ENCODE data around the gene YTHDC2.
A peak's percentile ranks its signal among the peaks of the same experiment; 100 is the strongest.

The YTHDC2 gene

DNA sequence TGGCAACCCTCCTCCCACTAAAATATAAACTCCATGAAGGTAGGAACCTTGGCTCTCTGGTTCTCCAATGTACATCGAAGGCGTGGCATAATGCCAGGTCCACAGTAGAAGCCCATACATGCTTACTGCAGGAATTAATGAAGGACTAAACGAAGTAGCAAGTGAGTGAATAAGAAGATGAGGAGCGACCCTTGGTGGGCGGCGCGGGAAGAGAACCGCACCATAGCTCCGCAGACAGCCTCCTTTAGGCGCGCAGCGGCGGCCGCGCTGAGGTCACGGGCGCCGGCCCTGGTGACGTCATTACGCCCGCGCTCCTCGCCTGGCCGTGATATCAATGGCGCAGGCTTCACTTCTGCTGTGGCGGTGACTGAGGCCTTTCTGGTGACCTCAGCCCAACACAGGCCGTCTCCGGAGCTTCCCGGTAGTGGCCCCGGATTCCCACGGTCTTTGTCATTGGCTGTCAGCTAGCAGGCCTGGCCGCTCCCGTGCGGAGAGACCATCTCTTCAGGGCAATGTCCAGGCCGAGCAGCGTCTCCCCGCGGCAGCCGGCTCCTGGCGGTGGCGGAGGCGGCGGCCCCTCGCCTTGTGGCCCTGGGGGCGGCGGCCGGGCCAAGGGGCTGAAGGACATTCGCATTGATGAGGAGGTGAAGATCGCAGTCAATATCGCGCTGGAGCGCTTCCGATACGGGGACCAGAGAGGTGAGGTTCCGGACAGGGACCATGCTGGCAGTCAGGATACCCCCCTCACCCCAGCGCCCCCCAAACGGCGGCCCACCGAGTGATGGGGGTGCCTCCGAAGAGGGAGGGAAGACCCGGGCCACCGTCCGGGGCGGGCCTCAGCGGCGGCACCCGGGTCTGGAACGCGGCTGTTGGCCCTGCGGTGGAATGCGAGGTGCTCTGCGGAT lies at the start of gene YTHDC2:
Gene YTHDC2, plus strand, starts transcription at position 311 of the 905 bp plus-strand sequence. Its CDS starts 202 bp downstream, at position 513.
- peak; percentile 86 for DNase-seq (ENCODE audit: low spot score)

DNA sequence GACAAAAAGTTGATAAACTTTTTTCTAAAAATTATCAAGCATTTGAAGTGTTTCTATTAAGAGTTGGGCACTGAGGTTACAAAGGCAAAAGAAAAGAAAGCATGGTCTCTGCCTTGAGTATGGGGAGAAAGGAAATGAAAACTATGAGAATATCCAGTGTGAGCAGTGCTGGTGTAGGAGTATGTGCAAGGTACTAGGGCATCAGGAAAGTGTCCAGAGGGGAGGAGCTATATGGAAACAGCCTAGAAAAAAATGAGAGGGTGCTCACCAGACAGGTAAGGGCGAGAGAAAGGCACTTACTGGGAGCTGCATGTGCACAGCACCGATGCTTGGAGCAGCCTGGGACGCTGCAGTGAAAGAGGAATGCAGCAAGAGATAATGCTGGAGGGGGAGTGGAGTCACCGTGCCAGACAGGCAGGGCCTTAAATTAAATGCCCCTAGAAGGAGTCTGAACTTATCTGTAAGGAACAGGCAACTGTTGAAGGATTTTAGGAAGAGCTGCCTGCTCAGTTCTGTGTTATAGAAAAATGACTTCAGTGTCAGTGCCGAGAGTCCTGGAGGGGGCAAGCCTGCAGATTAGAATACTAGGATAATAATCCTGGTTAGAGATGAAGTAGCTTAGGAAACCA lies 39.3 kb upstream of the YTHDC2 start:
- DNase-seq (ENCODE audit: low spot score): no peak

DNA sequence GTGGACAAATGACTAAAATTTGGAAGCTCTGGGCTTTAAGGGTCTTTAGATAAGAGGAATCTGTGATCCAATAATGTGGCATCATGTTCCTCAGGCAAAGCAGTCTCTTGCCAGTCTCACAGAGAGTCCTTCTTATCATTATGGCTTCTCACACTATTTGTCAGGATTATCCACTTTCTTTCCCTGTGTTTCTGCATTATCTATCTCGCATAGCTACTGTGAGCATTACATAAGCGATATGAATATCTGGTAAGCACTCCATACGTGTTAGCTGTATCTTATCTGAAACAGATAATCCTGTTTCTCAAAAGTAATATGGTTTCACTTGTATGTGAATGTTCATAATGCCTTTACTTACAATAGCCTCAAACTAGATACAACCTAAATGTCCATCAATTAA lies 34.8 kb upstream of the YTHDC2 start:
- DNase-seq (ENCODE audit: low spot score): no peak

DNA sequence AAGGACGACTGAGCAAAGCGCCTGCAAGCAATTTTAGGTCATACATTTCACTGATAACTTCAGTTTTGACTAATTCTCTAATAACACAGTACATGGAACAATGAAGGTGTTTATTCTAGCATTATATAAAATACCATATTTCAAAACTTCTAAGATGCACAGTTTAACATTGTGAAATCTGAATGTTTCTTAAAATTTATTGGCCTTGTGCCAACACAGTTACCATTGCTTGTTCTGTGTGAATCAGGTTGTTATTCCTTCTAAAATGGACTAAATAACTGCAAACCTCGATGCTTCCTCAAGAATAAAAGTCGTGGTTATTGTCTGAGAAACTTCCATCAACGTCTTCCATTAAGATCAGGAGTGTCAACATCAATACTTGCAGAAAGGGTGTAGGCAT lies 33.3 kb upstream of the YTHDC2 start:
- no peak for DNase-seq (ENCODE audit: low spot score)

DNA sequence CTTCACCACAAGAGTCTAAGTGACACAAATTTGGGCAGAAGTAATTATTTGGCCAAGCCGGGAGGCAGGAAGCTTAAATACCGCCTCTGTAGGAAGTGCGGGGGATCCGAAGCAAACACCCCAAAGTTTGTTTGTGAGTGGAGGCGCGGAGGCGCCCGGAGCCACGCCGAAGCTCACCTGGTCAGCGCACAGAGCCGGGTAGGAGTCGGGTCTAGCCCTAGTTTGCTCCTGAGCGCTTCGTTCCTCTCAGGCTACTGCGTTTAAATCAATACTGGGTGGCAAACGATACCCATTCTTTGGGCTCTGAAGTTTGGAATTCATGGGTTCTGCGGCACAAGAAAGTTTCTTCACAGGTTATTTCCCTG lies 26.1 kb upstream of the YTHDC2 start:
- DNase-seq (ENCODE audit: low spot score): peak; percentile 10

DNA sequence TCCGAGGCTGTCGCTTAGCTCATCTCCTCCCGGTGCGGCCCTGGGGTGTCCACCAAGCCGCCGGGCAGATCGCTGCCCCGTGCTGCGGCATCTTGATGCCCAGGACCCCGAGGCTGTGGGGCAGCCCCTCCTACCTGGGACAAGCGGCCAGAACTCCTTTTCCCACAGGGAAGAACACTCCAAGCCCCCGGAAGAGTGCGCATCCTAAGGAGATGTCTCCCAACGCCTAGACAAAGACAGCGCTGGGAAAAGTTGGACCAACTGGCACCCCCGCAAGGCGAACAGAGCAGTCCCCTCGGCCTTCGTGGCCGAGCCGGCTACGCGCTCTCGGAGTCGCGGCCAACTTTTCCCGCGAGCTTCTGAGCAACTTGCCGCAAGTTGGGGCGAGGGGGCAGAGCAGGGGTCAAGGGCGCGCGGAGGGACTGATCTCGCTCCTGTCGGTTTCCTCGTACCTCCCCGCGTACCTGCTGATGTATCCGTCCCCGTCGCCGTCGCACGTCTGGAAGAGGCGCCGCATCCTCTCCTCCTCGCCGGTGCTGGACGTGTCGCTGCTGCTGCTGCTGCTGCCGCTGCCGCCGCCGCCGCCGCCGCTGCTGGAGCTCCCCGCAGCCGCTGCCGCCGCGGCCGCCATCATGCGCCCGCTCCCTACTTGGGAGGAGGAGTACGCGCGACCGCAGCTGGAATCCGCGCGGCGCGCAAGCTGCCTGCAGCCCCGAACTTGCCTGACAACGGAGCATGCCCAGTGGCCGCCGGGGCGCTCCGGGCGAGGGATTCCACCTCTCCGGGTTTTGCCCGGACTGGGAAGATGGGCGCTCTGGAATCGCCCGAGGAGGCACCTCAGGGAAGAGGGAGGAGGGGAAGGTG lies 25.5 kb upstream of the YTHDC2 start, which contains the start of gene MCC:
Gene MCC, minus strand, starts transcription at position 673 of the 864 bp plus-strand sequence.
- DNase-seq (ENCODE audit: low spot score): peak; percentile 95

DNA sequence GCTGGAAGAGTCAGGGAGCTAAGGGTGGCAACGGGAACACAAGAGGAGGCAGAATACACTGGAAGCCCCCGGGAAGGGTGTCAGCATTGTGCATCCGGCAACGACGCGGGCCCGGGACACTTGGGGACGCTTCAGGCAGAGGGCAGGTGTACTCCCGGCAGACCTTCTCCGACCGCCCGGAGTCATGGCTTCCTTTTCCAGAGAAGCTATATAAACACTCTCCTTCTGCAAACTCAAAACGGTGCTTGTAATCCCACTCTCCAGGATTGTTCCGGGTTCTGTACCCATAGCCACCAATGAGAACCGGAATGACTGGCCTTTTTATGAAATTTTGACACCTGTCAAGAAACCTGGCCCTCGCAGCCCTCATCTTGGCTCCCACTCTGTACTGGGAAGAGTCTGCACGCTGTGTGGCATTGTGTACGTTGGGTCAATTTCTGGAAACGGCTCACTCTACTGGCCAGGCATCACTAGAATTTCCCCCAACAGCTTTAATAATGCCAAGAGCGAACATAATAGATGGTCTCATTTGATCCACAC lies 24.8 kb upstream of the YTHDC2 start:
- no peak for DNase-seq (ENCODE audit: low spot score)

DNA sequence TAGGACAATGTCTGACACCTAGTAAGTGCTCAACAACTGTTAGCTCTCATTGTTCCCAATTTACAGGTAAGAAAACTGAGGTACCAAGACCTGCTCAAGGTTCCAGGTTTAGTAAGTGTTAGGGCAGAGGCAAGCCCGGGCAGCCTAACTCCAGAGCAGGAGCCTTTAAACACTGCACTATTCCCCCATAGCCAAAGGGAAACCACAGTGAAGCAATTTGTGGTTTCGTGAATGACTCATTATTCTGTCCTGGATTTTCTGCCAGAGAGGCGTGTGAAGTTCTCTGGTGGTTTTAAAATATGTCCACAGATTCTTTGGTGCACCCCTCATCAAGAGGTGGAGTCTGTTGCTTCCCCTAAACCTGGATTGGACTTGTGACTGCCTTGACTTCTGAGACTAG lies 24.2 kb upstream of the YTHDC2 start:
- peak; percentile 89 for DNase-seq (ENCODE audit: low spot score)

DNA sequence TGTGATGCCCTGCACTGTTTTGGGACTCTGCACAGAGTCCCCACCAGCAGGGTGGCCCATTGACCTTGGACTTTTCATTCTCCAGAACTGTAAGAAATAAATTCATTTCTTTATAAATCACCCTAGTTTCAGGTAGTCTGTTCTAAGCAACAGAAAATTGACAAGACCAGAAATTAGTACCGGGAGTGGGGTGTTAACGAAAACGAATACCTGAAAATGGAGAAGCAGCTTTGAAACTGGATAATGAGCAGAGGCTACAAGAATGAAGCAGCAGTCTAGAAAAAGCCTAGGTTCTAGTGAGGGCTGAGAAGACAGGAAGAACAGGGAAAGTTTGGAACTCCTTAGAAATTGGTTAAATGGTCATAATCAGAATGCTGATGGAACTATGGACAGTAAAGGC lies 23.2 kb upstream of the YTHDC2 start:
- DNase-seq (ENCODE audit: low spot score): no peak

DNA sequence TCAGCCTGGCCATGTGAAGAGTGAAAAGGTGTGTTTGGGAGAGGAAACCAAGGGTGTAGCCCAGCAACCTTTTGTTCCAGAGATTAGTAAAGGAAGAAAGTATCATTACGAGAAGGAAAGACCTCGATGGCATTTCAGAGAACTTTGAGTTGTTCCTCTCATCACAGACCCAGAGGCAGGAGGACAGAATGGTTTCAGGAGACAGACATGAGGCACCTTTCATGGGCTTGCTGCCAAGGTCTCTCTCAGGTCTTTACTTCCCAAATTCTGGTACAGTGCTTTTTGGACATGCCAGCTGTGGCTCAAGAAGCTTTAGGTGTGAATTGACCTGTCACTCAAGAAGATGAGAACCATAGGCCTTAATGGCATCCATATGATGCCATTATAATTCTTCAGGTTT lies 22.5 kb upstream of the YTHDC2 start:
- DNase-seq (ENCODE audit: low spot score): no peak

DNA sequence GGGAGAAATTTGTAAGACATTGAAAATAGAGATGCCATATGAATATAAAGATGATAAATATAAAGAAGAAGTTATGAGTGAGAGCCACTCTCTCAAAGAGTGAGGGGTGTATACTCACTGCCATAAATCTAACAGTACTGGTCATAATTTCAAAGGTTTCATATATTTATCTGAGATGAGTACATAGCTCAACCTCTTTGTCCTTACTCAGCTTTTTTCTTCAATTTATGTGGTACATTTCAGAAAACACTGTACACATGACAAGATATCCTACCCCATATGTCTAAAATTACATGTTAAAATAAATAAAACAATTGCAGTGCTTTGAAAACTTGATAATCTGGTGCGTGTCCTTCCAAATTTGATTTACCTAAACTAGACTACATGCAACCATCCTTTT lies 20.0 kb upstream of the YTHDC2 start:
- no peak for DNase-seq (ENCODE audit: low spot score)

DNA sequence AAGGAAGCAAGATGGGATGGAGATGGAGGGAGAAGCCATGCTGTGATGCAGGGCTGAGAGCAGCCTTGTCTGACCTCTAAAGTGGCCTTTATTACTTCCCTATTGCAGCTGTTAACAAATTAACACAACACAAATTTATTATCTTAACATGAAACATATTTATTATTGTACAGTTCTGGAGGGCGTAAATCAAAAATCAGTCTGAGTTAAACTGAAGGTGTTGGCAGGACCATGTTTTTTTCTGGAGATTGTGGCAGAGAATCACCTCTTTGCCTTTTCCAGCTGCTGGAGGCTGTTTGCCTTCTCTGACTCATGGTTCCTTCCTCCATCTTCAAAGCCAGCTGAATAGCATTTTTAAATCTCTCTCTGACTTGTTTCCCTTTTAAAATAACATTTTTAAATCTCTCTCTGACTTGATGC lies 18.1 kb upstream of the YTHDC2 start:
- DNase-seq (ENCODE audit: low spot score): no peak

DNA sequence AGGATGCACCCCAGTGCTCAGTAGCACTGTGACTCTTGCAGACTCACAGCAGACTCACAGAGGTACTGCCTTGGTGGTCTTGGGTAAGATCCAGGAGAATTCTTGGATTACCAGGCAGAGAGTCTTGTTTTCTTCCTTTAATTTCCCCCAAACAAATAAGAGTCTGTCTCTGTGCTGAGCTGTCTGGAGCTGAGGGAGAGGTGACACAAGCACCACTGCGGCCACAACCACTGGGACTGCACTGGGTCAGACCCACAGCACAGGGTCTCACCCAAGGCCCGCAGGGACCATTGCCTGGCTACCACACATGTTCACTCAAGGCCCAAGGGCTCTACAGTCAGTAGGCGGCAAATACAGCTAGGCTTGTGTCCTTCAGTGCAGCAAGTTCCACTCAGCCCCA lies 11.4 kb upstream of the YTHDC2 start:
- DNase-seq (ENCODE audit: low spot score): no peak

DNA sequence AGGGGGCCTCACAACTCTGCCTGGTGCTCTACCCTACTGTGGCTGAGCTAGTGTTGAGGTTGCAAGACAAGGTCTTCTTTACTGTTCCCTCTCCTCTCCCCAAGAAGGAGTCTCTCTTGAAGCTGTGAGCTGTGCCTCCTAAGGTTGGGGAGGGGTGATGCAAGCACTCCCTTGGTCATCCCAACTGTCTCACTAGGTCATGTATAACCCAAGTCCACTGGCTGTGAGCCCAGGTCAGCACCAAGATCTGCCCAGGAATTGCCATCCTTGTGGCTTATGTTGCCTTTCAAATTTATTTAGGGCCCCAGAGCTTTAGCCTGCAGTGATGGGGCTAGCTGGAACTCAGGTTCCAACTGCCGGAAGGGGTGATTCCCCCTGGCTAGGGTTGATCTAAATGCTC lies 10.3 kb upstream of the YTHDC2 start:
- DNase-seq (ENCODE audit: low spot score): no peak

DNA sequence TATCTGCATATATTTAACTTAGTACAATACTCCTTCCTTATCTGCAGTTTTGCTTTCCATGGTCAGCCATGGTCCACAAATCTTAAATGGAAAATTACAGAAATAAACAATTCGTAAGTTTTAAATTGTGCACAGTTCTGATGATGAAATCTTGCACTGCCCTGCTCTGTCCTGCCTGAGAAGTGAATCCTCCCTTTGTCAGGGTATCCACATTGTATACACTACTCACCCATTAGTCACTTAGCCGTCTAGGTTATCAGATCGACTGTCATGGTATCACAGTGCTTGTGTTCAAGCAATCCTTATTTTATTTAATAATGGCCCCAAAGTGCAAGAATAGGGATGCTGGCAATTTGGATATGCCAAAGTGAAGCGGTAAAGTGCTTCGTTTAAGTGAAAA lies 8.3 kb upstream of the YTHDC2 start:
- no peak for DNase-seq (ENCODE audit: low spot score)

DNA sequence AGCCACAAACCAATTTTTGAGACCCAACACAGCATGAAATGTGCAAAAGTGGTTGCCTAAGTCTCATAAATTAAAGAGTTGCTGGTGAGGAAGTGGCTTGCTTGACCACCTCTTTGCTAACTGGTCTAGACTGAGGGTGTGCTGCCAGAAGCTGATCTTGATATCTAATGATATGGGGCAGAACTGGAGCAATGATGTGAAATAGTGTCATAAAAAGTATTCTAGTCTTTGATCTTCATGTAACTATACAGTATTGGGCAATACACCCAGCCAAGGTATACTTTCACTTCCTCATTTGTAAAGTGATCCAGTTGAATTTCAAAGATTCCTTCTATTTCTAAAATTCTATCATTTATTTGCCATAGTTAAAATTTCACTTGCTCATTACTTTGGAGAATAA lies 5.9 kb upstream of the YTHDC2 start:
- no peak for DNase-seq (ENCODE audit: low spot score)

DNA sequence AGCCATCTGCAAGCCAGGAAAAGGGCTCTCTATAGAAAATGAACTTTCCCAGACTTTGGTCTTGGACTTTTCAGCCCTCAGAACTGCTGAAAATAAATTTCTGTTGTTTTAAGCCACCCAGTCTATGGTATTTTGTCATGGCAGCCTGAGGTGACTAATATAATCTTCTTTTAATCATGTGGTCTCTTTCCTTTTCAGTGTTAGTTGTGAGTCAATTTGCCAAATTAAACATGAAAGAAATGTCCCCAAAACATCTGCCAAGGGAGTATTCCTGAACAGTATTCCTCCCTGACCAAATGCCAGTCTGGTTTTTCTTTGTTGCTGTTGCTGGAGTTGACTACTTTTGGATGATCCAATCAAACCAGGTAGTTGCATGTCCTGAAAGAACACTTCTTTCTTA lies 4.7 kb upstream of the YTHDC2 start:
- DNase-seq (ENCODE audit: low spot score): no peak

DNA sequence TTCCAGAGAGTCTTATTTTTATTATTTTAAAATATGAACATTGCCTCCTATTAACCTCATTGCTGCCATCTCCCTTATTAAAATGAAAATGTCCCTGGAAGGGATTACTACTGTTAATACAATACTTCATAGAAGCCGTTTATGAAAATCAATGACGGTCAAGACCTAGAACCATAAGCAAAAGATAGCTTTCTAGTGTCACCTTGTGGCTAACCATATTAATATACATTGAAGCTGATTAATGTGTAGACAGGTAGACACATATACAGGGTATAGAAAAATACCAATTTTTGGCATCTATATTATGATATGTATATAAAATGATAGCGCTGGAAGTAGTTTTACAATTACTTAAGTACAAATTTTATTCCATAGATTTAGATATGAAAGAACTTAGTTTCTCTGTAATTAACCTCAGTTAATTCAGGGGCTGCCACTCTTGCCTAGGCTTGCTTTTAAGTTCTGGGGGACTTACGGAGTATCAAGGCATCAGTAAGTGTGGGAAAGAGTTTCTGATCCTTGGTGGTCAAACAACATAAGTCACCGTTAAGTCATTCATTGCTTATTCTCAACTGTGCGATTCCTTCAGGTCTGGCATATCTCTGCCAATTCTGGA lies 2.5 kb upstream of the YTHDC2 start:
- DNase-seq (ENCODE audit: low spot score): peak; percentile 14

DNA sequence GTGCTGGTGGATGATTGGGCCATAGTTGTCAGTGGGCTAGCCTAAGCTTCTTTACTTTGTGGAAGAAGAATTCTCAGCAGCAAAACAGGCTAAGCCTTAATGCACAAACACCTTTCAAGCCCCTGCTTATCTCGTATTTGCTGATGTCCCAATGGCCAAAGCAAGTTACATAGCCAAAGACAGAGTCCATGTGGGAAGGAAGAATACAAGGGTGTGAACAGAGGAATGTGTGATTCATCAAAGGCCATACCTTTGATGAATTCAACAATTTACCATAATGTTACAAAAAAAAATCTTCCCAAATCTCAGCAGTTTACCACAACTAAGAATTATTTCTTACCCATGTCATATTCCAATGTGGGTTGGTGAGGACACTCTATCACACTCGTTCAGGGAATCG lies 1.2 kb upstream of the YTHDC2 start:
- no peak for DNase-seq (ENCODE audit: low spot score)

DNA sequence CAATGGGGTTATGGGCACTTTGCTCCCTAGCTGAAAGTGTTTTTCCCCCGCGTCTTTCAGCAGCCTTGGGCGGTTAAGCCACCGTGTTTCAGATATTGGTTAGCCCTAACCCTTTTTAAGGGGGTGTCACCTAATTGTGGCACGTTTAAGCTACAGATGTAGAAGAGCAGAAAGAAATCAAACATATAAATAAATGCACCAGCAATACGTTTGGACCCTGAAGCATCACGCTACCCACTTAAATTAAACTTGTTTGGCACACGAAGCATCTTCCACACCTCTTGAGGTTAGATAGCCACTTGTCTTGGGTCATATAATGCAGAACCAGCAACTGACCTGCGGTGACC lies 768 bp downstream of the YTHDC2 start:
- no peak for DNase-seq (ENCODE audit: low spot score)

DNA sequence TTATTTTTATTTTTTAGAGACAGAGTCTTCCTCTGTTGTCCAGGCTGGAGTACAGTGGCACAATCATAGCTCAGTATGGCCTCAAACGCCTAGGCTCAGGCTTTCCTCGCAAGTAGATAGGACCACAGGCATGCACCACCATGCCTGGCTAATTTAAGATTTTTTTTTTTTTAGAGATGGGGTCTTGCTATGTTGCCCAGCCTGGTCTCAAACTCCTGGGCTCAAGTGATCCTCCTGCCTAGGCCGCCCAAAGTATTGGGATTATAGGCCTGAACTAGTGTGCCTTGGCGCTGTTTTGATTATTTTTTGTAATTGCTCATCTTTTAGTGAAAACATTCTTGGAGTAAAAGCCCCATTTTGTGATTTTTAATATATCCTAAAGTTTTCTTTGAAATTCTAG lies 5.4 kb downstream of the YTHDC2 start:
- no peak for DNase-seq (ENCODE audit: low spot score)

DNA sequence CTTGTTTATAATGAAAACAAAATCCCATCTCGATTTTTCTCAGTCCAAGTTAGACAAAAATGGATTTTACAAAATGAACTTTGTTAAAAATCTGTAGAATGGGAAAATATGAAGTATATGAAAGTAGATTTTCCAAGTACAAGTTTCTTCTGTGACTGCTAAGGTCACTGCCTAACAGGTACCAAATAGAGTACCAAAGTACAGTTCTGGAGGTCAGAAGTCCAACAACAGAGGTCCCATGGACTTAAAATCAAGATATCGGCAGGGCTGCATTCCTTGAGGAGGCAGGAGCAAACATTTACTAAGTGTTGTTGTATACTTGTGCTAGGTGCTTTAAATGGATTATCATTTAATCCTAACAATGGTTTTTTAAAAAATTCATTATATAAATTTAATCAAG lies 5.9 kb downstream of the YTHDC2 start:
- DNase-seq (ENCODE audit: low spot score): no peak

Measured in AG08395 (cell line).